SK-N-SH (cell line): ENCODE measurements around the gene SLC6A3.

ENCODE experiments used
- GABPA ChIP-seq: IDR thresholded peaks from 2 replicates; pipeline ENCODE4 v1.4.0; 2012; ENCODE audit warnings: low read depth, mild to moderate bottlenecking
- POLR2AphosphoS5 ChIP-seq: IDR thresholded peaks from 2 replicates; pipeline ENCODE4 v1.6.1; 2012; ENCODE audit warnings: low read depth, low read length

GRCh38 chr5:1473746-1474145 lies 28.5 kb upstream of the SLC6A3 start:
- TF ChIP-seq POLR2AphosphoS5 (no peak), GABPA (no peak)
